Ramos (cell line): ENCODE data around the gene MAP2K3.

Experiments used
- in situ Hi-C: fragments of 300-500 bp; cut with MboI; formaldehyde crosslinking; loops from one replicate; pipeline ENCODE4 v1.14.3; 2022; ENCODE audit warnings: low sequenced_read_pairs; ENCODE audit not compliant: unreplicated experiment

The MAP2K3 gene

DNA sequence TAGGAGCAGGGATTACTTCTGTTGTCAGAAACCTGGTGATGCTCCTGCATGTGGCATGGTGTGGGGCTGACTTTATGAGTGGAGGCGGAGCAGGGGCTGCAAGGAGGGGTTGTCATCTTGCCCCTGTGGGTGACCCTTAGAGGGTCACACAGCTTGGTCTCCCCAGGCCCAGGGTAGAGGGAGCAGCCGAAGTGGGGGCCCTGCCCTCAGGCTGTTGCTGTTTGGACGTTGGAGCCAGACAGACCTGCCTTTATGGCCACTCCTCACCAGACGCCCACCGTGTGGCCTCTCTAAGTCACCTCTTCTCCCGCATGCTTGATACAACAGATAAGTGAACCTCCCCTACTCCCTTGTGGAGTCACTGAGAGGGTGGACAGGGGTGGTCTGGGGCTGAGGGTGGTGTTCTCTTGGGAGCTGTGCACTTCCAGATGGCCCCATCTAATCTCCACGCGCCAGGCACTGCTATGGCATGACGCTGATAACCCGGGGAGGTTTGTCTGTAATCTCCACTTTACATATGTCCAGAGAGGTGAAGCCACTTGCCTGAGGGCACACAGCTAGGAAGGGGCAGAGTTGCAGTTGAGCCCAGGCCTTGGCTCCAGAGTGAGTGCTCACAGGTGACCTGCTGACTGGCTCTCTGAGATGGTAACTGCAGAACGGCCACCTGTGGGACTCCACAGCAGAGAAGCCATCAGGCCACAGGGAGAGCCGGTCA, 10.0 kb downstream of the MAP2K3 start:
- in situ Hi-C loops, result no loop called here

DNA sequence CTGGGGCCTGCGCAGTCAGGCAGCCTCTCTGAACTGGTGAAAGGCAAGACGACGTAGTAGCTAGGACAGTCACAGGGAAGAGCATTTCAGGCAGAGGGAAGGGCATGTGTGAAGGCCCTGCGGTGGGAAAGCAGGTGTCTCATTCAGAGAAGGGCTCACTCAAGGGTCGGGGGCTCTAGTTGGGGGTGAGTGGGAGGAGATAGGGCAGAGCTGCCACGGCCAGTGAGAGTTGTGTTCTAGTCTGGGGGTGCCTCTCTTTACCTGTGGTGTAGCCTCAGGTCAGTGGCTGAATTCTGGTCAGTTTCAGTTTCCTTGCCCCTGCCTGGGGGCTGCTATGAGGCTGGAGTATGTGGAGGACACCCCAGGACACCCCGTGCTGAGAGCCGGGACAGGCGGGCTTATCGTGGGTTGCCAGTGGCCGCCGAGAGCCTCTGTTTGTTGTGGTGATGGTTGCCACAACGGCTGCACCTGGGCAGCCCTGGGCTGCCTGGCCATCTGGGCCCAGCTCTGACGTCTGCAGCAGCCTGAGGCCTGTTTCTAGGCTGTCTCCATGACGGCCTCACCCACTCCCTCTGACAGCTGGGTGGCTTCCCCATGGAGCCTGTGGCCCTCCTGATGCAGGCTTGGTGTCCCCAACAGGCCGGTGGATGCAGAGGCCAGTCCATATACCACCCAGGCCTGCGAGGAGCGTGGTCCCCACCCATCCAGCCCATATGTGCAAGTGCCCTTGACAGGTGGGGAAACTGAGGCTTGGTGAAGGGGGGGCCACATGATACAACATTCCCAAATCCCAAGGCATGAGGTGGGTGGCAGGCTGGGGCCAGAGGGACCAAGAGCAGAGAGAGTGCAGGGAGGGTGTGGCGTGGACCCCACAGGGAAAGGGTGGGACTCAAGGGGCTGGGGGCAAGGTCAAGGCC, 10.8 kb downstream of the MAP2K3 start:
- in situ Hi-C loops, result no loop called here

DNA sequence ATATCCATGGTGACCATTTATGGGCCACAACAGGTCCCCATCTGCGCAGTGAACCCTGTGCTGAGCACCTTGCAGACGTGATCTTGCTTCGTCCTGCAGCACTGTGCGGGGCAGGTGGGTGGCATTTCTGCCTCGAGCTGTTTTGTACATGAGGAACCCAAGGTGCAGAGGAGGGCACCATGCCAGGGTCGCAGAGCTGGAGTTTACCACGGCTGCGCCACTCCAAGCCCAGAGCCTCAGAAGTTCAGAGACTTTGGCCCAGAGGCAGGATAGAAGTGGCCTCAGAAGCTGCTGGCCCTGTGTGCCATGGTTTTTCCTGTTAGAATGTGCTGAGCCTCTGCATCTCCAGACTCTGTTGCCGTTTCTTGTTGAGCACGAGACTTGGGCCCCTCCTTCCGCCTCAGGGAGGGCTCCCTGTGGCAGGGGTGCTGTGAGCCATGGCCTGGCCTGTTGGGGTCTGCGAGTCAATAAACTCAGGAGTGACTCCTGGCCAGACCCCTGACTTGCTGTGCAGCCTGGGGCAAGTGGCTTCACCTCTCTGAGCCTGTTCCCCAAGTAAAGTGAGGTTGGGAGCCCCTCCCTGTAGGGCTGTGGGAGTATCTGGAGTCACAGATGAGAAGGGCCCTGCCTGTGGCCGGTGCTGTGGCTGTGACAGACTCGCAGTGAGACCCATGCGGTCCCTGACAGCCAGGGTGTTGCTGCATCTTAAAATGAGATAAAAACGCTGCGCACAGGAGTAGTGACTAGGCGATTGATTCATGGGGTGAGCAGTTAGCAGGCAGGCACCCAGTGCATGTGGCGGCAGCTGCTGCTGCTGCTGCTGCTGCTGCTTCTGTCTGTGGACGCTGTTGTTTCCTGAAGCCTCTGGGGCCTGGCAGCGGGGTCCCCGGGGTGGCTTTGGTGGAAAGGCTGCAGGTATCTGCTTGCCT, 11.8 kb downstream of the MAP2K3 start:
- in situ Hi-C loops, result no loop called here

DNA sequence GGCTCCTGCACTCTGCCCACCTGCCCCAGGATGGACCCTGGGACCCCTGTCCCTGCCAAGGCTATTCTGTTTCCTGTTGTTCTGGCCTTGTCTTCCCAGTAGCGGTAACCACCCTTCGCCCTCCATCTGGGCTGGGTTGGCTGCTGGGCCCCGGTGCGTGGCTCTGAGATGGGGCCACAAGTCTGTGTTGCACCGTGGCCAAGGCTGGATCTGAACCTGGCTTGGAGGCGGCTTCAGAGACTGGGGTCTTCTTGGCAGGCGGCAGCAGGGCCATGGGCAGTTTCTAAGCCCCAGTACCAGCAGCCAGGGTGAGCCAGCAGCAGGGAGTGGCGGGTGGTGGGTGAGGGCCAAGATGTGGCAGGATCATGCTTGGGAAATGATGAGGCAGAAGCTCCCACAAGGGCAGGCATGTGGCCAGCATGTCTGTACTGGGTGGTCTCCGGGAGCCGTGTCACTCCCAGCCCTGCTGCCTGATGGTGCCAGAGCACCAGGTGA, 12.6 kb downstream of the MAP2K3 start:
- in situ Hi-C loops, result no loop called here

DNA sequence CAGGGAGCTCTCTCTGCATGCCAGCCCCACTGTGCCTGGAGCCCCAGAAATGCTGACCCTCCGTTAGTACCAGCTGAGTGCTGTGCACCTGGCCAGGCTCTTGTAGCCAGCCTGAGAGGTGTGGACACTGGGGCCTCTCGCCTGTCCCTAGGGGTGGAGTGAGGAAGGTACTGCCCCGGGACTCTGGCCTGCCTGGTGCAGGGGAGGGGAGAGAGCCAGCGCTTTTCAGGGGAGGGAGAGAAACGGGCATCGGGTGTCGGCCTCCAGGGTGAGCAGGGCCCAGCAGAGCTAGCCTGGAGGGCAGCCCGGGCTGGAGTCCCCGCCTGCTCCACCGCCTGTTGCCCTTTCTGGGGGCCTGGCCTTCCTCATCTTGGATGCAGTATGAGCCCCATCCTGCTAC, 13.1 kb downstream of the MAP2K3 start:
- in situ Hi-C loops, result no loop called here

DNA sequence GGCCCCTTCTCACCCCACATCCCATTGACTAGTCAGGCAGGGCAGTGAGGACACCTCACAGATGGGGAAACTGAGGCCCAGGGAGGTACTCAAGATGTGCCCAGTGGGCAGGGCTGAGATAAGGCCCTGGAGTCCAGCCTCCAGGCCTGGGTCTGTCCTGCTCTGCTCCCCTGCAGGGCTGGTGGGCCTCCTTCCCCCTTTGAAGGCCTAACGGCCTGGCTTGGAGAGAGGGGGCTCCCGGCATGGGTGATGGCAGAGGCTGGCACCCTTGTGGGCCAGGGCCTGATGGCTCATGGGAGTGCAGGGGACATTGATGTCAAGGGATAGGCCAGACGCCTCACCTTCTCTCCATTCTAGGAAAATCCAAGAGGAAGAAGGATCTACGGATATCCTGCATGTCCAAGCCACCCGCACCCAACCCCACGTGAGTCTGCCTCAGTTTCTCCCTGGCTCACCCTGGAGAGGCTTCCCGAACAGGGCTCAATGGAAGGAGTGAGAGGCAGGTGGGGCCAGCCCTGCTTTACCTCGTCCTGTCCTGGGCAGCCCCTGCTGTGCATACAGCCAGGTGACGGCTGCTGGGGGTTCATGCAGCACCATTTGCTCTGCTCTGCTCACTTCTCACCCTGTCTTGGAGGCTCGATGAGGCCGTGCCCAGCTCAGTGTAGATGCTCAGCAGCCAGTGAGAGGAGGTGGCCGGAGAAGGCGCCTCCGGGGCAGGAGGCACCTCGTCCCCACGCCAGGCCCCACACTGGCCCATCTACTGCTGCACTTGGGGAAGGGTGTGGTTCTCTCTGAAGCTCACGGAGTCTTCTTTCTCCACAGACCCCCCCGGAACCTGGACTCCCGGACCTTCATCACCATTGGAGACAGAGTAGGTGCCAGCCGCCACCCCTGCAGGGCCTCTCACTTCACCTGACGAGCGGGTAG, 13.8 kb downstream of the MAP2K3 start:
- in situ Hi-C loops, result no loop called here

DNA sequence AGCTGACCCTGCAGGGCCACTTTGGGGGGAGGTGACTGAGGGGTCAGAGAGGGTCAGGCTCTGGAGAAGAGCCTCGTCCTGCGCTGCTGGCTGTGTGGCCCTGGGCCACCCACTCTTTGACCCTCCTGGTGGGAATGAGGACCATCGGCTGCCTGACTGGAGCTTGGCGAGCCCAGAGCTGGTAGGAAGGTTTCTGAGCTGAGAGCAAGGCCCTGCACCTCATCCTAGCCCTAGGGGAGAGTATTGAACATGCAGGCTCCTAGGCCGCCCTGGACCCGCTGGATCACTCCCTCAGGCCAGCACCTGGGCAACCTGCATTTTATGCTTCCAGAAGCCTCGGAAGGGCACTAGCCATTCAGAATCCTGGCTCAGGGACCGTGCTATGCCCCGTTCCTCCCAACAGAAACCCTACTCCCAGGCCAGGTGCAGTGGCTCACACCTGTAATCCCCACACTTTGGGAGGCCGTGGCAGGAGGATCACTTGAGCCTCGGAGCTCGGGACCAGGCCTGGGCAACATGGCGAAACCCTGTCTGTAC, 14.5 kb downstream of the MAP2K3 start:
- in situ Hi-C loops, result no loop called here

DNA sequence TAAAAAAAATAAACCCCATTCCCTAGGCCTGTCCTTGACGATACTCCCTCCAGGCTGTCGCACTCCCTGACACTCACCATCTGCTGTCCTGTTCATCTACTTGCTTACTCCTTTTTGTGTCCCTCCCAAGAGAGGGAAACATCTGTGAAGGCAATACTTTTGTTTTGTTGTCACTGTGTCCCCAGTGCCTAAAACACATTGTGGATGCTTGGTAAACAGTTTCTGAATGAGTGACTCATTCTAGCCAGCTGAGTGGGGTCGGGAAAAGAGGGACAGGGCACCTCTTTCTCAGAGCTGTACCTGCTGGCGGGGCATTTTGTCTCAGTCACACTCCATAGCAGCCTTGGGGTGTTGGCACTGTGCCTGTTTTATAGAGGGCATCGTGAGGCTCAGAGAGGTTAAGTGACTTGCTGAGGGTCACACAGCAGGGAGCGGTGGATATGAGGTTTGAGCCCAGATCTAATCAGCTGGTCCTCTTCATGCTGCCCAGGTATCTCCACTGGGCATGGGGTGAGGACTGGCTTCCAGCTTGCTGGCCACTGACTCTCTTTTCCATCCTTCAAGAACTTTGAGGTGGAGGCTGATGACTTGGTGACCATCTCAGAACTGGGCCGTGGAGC, 15.6 kb downstream of the MAP2K3 start:
- in situ Hi-C loops, result loop anchor here (25.0 kb wide), 1 partner anchor 1187 kb away; no protein-coding TSS in a partner anchor

DNA sequence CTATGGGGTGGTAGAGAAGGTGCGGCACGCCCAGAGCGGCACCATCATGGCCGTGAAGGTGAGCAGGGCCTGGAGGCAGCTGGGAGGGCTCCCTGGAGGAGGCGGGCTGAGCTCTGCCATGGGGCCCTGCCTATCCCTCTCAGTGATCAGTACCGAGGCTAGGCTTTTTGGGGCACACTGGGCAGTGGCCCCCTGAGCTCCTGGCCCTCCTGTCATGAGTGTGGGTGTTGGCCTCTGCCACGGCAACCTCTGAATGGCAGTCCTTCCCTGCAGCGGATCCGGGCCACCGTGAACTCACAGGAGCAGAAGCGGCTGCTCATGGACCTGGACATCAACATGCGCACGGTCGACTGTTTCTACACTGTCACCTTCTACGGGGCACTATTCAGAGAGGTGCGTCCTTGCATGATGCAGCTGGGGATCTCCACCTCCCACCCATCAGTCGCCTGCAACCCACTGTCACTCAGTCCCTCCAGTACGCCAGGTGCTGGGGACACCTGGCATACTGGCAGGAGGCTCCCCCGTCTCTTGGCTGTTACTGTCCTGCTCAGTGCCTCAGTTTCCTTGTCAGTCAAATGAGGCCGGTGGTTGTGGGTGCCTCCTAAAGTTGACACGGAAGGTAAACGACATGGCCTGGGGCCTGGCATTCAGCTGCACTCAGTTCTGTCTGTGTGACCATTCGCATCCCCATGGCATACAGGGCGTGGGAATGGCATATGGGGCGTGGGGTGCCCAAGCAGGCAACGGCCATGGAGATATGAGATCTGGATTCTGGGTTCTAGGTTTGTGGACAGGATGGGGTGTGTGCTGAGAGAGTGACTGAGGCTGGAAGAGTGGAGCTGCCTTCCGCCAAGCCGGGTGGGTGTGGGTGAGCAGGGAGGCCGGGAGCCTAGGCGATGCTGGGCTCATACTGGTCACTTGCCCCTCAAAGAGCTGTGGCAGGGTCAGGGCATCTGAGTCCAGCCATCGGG, 16.4 kb downstream of the MAP2K3 start:
- in situ Hi-C loops, result loop anchor here (25.0 kb wide), 1 partner anchor 1186 kb away; no protein-coding TSS in a partner anchor

DNA sequence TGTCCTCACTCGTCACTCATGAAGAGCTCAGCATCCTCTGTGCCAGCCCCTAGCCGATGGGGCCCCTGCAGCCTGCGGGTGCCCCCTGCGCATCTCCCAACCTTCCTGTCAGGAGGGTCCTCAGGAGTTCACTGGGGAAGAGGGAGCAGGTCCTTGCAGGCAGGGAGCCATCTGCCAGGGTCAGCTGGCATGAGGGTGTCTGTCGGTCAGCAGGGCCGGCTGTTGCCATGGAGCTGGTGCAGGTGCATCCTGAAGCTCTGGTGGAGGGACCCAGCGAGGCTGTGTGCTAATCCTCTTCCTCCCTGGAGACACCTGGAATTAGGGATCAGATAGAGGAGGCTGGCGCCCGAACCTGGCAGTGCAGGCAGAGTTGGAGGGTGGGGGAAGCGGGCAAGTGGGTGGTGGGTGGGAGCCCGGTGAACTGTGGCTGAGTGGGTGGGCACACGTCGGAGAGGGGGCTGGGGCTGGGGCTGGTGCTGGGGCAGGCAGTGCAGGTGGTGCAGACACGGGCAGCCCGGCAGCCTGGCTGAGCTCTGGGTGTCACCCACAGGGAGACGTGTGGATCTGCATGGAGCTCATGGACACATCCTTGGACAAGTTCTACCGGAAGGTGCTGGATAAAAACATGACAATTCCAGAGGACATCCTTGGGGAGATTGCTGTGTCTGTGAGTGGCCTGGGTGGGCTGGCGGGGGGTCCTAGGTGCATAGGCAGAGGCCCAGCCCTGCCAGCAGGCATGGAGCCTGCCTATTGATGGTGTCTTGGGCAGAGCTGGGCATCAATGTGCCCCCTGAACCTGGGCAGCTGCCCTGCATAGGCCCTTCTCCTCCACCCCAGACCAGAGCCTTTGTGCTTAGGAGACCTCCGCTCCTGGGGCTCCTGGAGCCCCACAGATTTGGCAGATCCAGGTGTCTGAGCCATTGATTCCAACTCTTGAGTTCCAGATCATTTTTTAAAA, 17.4 kb downstream of the MAP2K3 start:
- in situ Hi-C loops, result loop anchor here (25.0 kb wide), 1 partner anchor 1185 kb away; no protein-coding TSS in a partner anchor

DNA sequence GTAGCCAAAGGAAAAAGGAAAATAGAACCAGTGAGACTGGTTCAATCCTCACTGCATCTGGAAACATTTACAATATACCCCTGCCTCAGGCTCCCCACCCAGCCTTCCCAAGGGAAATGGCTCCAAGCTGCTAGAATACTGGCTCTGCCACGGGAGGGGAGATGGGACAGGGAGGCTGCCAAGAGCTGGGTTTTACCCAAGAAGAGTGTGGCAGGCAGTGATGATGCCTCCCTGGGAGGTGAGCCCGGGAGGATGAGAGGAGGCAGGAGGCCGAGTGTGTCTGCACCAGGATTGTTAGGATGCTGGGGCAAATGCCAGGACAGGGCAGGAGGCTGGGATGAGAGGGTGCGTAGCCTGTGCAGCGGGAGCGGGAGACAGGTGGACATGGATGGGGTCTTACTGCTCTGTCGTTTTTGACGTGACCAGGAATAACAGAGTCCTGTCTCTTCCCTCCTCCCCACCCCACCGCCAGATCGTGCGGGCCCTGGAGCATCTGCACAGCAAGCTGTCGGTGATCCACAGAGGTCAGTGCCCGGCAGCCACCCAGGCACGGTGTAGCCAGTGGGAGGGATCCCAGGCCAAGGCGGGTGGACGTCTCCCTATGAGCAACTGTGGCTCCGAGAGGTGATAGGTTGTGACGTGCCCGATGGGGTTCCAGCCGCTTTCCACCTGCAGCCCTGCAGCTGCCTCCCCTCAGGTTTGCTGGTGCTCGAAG, 18.4 kb downstream of the MAP2K3 start:
- in situ Hi-C loops, result loop anchor here (25.0 kb wide), 1 partner anchor 1184 kb away; no protein-coding TSS in a partner anchor

DNA sequence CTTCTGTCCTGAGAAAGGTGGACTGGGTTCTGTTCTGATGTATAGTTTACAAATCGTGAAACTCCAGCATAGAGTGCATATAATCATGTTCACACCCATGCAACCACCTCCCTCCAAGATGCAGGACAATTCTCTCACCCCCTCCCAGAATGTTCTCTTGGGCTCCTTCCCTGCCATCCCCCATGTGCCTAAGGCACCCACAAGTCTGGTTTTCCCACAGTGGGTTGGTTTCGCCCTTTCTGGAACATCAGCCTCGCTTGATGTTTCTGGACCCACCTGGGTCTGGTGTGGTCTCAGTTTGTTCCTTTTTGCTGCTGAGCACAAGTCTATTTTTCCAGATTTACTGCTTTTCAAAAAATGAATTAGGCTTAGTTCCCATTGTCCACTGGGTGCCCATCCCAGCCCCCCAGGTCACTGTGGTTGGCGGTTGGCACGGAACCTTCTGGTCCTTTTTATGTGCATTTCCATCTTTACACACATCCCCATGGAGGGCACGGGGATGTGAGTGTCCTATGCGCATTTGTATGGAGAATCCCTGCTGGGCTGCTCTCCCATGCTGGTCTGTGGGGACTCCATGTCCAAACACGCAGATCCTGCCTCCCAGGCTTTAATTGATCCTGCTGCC, 19.0 kb downstream of the MAP2K3 start:
- in situ Hi-C loops, result loop anchor here (25.0 kb wide), 1 partner anchor 1184 kb away; no protein-coding TSS in a partner anchor

DNA sequence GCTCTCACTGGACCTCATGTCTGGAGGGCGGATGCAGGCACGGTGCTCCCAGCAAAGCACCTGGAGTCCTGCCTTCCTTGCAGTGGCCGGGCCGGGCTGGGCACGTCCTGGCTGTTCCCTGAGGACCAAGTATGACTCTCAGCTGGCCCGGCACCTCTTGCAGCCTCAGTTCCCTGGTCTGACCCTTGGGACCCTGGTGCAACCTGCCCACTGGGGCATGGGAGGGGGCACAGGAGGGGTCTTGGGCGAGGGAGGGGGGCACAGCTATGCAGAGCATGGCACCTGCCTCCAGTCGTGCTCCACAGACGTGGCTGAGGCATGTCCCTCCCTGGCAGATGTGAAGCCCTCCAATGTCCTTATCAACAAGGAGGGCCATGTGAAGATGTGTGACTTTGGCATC, 19.6 kb downstream of the MAP2K3 start:
- in situ Hi-C loops, result loop anchor here (25.0 kb wide), 1 partner anchor 1183 kb away; no protein-coding TSS in a partner anchor

DNA sequence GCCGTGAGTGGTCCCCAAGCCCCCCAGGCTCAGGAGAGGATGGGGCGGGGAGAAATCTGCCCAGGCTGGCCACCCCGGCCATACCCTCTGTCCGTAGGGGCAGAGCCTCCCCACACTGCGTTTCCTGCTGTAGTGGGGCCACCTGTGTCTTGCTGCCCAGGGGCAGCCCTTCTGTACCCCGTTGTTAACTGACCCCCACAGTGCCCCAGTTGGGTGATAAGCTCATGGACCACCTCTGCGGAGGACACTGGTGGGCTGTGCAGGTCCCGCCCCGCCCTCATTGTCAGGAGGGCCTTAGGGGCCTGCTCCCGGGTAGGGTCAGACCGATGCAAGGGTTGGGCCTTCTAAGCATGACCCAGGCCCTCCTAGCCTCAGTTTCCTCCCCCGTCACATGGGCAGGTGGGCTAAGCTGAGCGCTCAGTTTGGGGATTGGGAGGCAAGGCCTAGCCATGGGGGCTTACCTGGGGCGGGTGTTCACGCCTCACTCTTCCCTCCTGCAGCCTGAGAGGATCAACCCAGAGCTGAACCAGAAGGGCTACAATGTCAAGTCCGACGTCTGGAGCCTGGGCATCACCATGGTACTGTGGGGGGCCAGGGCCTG, 20.1 kb downstream of the MAP2K3 start:
- in situ Hi-C loops, result loop anchor here (25.0 kb wide), 1 partner anchor 1183 kb away; no protein-coding TSS in a partner anchor
